ENCODE measurements around the gene RFT1.

RFT1 gene

DNA sequence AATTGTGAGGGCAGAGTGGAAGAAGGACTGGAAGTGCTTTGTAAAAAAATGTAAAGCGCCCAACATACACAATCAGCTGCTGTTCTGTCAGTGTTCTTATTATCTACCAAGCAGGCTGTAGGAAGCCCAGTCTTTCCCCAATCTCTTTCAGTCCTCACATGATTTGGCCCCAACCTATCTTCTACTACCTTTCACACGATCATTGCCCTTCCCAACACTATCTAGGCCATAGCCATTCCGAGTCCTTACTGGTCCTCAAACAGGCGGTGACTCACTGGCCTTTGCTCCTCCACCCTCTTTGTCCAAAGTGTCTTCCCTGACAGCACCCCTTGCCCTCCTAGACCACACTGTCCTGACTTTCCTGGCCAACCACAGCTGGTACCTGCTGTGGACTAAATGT lies 861 bp upstream of the RFT1 start:
- peak overlapping the region; percentile 95 for H3K4me3 ChIP-seq (ENCODE audit: low read length)
- TF ChIP-seq, protein P1, sequence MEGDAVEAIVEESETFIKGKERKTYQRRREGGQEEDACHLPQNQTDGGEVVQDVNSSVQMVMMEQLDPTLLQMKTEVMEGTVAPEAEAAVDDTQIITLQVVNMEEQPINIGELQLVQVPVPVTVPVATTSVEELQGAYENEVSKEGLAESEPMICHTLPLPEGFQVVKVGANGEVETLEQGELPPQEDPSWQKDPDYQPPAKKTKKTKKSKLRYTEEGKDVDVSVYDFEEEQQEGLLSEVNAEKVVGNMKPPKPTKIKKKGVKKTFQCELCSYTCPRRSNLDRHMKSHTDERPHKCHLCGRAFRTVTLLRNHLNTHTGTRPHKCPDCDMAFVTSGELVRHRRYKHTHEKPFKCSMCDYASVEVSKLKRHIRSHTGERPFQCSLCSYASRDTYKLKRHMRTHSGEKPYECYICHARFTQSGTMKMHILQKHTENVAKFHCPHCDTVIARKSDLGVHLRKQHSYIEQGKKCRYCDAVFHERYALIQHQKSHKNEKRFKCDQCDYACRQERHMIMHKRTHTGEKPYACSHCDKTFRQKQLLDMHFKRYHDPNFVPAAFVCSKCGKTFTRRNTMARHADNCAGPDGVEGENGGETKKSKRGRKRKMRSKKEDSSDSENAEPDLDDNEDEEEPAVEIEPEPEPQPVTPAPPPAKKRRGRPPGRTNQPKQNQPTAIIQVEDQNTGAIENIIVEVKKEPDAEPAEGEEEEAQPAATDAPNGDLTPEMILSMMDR (conservative IDR thresholded peaks at IDR 0.05; ENCODE audit: low read length), result no peak
- no peak for DNase-seq (ENCODE audit: low read depth)

DNA sequence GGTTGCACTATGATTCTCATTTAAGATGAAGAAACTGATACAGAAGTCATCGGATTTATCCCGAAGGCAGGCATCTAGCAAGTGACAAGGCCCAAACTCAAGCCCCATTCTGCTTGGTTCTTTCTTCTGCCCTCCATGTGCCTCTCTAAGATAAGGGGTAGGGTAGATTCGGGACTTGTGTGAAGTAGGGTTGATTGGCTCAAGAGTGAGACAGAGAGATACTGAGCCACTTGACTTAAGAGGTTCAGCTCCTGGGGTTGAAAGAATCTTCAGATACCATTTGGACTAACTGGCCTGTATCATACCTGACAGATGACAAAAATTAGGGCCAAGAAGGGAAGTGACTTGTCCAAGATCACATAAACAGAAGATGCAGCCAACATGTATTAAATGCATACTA lies 891 bp downstream of the RFT1 start:
- peak overlapping the region; percentile 95 for H3K4me3 ChIP-seq (ENCODE audit: low read length)
- no peak for DNase-seq (ENCODE audit: low read depth)
- TF ChIP-seq, protein P1 (conservative IDR thresholded peaks at IDR 0.05; ENCODE audit: low read length), result no peak

DNA sequence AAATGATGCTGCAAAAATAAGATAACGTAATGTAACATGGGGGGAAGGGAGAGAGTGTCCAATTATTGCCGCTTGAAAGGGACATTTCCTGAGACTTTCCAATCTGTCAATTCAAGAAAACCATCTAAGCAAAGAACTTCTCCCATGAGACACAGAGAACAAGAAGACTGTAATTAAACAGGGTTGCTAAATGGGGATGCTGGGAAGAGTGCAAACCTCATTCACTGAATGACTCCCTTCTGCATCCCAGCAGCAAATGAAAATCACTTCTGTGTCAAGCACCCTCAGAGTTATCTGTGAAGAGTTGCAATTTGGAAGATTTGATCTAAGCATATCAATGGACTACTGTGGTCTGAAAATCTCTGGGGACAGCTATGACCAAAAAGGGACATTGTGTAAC lies 3.6 kb downstream of the RFT1 start:
- DNase-seq (ENCODE audit: low read depth), result no peak
- TF ChIP-seq, protein P1 (conservative IDR thresholded peaks at IDR 0.05; ENCODE audit: low read length), result no peak
- no peak overlapping the region for H3K4me3 ChIP-seq (ENCODE audit: low read length)

DNA sequence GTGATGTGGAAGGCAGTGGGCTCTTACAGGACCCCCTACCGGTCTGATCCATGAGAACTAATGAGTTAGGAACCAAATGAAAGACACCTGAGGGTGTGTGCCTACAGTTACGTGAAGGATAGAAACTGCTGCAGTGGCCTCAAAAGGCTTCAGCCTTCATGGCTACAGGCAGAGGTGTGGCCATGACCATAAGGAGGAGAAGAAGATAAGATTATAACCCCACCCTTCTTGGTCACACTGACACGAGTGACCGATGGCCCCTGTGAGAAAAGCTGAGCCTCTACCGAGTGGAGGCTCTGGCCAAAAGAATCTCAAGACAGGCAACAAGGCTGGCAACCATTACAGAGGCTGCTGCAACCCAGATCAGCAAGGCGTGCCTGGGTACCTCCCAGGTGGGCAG lies 6.3 kb downstream of the RFT1 start:
- TF ChIP-seq, protein P1 (conservative IDR thresholded peaks at IDR 0.05; ENCODE audit: low read length), result no peak
- H3K4me3 ChIP-seq (ENCODE audit: low read length), result no peak overlapping the region
- DNase-seq (ENCODE audit: low read depth), result no peak

DNA sequence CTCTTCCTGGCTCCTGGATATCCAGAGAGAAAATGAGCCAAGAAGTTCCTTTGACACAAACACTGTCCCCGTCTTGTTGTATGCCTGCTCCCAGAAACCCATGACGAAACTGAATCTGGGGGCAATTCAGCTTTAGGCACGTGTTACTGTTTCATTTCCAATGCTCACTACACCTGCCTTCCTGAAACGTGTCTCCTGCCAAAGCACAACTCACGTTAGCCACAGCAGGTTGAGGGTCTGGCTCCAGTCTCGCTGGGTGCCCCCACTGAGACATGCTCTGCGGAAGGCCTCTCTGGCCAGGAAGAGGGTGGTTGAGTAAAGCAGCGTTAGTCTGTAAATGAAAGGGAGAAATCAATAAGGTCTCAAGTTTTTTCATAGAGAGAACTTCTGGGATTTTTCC lies 6.7 kb downstream of the RFT1 start:
- H3K4me3 ChIP-seq (ENCODE audit: low read length), result no peak overlapping the region
- DNase-seq (ENCODE audit: low read depth), result no peak
- TF ChIP-seq, protein P1 (conservative IDR thresholded peaks at IDR 0.05; ENCODE audit: low read length), result no peak

DNA sequence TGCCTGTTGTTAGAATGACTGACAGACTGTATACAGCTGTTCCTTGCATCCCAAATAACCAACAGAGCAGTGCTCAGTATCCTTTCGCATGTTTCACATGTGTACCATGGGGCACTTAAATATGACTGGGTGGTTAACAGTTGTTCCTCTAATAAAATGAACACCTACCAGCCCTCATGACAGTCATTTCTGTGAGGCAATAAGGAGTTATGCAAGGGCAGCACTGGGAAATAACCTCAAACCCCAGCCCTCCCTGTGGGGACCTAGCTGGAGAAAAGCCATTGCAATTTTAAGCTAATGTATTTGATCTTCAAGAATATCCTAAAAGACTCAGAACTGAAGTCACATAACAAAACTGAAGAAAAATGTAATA lies 7.3 kb downstream of the RFT1 start:
- TF ChIP-seq, protein P1 (conservative IDR thresholded peaks at IDR 0.05; ENCODE audit: low read length), result no peak

DNA sequence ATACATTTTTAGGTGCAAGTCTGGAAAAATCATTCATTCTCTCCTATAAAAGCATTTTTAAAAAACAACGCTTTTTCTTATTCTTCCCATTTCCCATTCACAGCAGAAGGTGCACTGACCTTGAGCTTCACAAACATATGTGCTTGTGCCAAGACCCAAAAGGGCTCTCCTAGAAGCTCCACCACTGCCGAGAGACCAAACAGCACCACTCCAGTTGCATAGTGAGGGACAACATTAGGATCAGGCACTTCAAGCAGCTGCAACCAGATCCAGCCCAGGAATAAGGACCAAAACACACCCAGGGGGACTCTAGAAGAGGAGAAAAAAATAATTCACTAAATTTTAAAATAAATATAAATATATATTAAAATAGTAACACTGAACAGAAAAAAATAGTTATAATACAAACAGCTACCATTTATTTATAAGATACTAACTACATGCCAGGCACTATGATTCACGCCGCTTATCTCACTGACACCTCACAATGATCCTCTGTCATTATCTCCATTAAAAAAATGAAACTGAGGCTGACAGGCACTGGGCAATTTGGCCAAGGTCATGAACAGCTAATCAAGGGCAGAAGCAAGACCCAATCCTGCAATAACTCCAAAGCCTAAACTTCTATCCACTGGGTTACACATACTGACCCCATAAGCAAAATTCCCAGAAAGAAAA lies 7.8 kb downstream of the RFT1 start:
- H3K4me3 ChIP-seq (ENCODE audit: low read length), result no peak overlapping the region
- TF ChIP-seq, protein P1 (conservative IDR thresholded peaks at IDR 0.05; ENCODE audit: low read length), result no peak
- no peak for DNase-seq (ENCODE audit: low read depth)

More for the DNA sequence above, 7.3 kb downstream of the RFT1 start:
- no peak for DNase-seq (ENCODE audit: low read depth)
- H3K4me3 ChIP-seq (ENCODE audit: low read length), result no peak overlapping the region
